RPMI7951 (cell line): ENCODE data around the gene CCNYL1. TPM values are rescaled to one million over a fixed set of nuclear protein-coding genes. Genes with fewer than 3 reads are reported as not detected.
"Not testable (repeated sequence)": the region's sequence is repeated elsewhere in the genome, so short reads cannot be mapped to it uniquely, and the experiment has no call there.

Experiments used
- DNase-seq: peaks from one replicate; pipeline ENCODE4 v3.0.0-alpha.2; 2012; ENCODE audit warnings: low read depth
- total RNA-seq: library from RNA; depleted of rRNA; stranded (reverse); fragments of >200 nt; shearing (Covaris generic); gene quantifications from 2 replicates; pipeline ENCODE4 v1.2.3, GENCODE V29; 2014; rRNA removed

The CCNYL1 gene
- 9.0 and 10.7 TPM in 2 replicates for total RNA-seq

DNA sequence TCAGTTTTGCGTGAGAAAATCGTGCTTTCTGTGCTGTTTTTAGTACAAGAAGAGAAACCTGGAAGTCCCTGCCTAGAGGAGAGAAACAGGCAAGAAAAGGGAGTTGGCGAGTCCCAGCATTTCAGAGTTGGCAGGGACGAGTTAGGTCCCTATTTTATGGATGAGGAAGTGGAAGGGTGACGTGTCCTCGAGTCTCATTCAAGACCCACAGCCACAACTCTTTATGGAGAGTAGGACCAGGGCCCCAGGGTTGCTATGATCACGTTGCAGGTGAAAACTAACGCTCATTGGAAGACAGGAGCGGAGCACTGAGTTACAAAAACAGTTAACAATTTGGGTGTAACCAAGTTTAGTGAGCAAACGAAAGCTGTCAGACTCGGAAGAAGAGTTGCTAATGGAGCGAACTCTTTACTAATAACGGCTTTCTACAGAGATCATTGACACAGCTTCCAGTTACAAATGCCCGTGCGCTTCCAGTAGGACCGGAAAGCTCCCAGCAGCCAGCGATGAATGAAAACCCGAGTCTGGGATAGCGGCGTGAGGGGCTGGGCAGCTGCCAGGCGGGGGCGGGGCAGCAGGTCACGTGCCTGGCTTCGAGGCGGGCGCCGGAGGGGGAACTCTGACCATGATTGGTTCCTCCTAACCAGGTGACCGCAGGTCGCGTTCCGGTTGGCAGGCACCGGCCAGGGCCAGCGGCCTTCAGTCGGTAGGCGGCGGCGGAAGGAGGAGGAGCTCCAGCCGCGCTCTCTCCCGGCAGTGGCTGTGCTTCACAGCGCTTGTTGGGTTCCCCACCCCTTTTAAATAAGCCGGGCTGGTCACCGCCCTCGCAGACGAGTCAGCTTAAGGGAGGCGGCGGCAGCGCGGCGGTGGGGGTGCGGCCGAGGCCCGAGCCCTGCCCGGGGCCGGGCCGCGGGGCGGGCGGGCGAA is at the start of gene CCNYL1:
Gene CCNYL1 (plus strand): TSS at position 827 of the 927 bp plus-strand sequence. CDS start 257 bp downstream, outside the sequence.
- DNase-seq: peak; percentile 99

DNA sequence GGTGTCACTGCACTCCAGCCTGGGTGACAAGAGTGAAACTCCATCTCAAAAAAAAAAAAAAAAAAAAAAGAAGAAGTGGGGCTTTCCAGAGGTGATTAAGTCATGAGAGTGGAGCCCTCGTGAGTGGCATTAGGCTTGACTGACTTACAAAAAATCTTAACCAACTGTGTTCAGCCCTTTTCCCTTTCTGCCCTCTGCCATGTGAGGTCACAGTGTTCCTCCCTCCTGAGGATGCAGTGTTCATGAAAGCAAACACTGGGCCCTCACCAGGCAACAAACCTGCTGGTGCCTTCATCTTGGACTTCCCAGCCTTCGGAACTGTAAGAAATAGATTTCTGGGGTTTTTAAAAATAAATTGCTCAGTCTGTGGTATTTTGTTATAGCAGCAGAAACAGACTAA is 49.2 kb upstream of the CCNYL1 start:
- no peak for DNase-seq

DNA sequence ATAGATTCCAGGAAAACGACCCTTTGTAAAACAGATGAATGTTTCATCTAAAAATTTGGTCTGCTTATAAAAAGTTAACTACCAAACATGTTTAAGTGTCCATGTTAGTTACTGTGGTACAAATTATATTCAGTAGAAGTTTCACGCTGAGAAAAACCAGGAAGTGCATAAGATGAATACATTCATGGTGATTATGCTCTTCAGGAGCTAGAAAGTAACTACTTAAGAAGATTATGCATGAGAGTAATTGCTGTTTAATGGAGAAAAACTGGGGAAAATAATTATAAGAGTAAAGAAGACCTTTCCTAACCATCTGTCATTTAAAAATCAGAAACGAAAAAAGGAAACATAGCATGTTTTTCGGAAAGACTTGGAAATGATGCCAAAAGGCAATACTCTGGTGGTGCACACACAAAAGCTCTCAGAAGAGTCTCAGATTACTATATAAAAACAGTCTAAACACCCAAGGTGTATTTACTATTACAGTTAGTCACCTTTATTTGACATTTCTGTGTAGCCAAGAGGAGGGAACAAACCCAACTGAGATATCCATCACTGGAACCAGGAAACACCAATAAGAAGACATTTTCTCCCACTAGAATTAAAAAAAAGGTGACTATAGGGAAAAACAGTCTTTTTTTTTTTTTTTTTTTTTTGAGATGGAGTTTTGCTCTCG is 47.4 kb upstream of the CCNYL1 start:
- no peak for DNase-seq

DNA sequence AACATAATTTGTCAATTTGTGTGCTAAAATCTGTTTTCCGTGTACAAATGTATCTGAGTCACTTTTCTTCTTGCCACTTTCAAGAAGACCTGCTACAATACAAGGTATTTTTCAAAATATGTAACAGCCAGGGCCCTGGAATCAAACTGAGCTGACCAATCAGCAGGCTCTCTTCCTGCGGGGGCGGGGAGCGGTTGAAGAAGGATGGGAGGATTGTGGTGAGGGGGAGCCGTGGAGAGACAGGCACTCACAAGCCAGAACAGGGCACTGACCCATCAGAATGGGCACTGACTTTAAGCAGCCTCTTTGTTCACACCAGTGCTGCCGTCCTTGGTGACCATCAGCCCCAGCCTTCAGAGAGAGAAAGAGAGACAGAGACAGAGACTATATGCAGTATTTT is 40.6 kb upstream of the CCNYL1 start:
- no peak for DNase-seq

DNA sequence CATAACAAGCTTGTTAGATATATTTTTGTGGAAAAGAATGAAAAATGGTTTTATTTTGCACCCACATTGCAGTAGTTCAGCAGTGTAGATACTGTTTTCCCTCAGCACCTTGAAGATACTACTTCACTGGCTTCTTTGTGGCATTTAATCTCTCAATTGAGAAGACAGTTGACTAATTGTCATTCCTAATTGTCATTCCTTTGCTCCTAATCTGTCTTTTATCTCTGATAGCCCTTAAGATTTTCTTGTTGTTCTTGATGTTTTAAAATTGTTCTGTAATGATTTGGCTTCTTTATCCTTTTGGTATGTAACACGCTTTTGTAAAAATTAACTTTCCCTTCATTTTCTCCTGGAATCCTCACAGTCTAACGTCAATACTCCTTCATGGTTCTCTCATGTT is 38.0 kb upstream of the CCNYL1 start:
- no peak for DNase-seq

DNA sequence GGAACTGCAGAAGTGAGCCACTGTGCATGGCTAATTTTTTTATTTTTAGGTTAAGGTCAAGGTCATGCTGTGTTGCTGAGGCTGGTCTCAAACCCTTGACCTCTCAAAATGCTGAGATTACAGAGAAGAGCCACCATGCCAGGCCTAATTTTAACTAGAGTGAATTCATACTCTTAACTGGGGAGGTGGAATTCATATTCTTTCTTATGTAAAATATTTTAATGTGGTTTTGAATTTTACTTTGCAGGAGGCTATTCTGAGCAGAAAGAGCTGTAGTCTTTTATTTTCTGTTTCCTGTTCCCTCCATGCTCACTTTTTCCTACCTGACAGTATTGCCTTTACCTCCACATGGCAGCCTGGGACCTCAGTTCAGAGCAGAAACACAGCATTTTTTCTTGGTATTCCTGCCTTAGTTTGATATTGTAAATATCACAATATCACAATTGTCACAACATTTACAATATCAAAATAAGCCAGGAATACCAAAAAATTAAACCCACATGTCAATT is 37.1 kb upstream of the CCNYL1 start:
- no peak for DNase-seq

DNA sequence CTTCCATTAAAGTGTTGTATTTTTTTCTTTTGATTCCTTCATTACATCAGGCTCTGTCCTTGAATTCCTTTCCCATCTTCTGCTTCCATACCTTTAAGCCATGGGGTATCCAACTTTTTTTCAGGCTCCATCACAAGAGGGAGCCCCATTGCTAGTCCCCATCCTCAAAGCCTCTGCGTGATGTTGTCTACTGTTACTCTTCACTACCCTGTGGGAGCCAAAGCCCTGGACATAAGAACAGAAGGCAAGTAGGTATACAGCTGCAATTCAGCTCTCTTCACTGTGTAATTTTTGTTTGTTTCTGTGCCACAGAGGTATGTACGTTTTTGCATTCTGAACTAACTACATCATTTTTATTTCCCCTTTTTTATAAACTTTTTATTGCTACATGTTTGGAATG is 36.6 kb upstream of the CCNYL1 start:
- DNase-seq: no peak

DNA sequence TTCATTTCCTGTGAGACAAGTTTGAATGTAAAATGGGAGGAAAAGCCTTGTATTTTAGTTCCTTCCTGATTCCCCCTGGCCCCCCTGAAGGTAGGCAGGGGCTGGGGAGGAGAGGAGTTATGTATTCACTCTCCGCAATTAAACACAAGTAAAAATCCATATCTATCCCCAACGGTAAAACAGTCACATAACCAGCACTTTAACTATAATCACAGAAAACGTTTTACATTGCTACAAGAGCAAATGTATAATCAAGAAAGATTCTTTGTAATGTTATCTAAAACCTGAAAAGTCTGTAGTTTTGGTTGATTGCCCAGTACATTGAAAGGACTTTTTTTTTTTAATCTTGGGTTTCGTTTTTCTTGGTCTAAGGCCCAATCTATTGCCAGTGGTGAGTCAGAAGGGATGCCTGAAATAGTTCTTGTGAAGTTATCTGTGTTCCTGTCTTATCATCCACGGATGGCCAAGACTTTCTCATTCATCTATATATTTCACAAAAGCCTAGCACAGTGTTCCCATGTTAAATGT is 34.5 kb upstream of the CCNYL1 start:
- DNase-seq: peak; percentile 78

DNA sequence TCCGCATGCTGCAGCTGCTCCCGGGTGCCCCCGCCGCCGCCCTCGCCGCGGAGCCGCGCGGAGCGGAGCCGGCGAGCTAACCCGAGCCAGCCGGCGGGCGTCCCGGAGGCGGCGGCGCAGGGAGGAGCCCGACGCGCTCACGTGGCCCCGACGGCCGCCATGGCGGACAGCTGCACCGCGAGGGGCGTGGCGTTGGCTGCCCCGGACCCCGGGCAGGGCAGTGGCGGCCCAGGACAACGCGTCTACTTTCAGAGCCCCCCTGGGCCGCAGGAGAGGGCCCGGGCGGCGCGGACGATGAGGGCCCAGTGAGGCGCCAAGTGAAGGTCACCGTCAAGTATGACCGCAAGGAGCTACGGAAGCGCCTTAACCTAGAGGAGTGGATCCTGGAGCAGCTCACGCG is 30.0 kb upstream of the CCNYL1 start:
- no peak for DNase-seq

DNA sequence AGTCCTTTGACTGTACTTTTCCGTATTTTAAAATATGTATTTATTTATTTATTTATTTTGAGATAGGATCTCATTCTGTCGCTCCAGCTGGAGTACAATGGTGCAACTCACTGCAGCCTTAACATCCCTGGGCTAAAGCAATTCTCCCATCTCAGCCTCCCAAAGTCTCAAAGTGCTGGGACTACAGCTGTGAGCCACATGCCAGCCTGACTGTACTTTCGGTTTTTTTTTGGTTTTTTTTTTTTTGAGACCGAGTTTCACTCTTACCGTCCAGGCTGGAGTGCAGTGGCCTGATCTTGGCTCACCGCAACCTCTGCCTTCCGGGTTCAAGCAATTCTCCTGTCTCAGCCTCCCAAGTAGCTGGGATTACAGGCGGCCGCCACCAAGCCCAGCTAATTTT is 28.9 kb upstream of the CCNYL1 start:
- peak; percentile 11 for DNase-seq

DNA sequence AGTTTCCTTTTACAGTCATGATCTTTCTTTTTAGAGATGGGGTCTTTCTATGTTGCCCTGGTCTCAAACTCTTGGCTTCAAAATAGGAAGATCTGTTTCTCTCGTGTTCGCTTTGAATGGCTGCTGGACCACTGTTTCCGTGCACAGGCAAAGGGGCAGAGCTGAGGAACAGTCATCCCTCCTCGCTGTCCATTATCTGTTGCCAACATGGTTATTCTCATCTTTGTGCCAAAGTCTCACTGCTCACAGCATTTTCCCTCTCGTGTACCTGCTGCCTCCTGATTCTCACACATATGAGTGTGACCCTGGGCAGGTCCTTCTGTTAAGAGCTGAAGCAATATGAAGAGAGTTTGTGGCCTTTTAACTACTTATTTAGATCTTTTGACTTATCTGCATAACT is 28.0 kb upstream of the CCNYL1 start:
- peak; percentile 16 for DNase-seq

DNA sequence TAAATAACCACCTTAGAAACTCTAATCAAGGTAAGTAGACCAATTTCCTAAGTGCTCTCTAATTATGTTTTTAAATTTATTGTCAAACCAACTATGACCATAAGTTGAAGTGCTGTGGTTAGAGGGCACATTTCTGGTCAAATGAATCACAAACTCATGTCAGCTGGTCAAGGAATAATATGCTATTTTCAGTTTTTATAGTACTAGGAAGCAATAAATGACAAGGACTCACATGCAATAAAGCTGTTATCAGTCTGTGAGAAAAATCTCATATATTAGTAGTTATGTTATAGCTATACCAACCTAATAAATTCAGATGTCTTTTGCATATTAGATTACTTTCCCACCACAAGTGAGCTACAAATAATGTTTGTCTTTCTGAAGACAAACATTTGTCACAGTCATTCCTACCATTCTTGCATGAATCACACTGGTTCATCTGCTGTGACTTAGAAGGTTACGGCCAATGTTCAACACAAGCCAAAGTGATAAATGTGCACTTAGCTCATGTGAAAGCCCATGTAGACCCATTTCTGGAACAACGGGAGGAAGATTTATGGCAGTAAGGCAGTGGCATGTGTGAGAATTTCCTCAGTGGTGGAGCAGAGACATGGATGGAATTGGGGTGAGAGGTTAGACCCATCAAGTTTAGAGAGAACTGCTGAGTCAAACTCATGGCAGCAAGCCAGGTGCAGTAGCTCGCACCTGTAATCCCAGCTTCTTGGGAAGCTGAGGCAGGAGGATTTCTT is 27.4 kb upstream of the CCNYL1 start:
- DNase-seq: peak; percentile 73

DNA sequence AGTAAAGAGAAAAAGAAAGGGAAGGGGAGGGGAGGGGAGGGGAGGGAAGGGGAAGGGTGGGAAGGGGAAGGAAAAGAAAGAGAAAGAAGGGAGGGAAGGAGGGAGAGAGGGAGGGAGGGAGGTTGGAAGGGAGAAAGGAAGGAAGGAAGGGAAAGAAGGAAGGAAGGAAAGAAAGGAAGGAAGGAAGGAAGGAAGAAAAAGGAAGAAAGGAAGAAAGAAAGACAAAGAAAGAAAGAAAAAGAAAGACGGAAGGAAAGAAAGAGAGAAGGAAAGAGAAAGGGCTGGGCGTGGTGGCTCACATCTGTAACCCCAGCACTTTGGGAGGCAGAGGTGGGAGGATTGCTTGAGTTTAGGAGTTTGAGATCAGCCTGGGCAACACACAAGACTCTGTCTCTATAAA is 24.6 kb upstream of the CCNYL1 start:
- no peak for DNase-seq

DNA sequence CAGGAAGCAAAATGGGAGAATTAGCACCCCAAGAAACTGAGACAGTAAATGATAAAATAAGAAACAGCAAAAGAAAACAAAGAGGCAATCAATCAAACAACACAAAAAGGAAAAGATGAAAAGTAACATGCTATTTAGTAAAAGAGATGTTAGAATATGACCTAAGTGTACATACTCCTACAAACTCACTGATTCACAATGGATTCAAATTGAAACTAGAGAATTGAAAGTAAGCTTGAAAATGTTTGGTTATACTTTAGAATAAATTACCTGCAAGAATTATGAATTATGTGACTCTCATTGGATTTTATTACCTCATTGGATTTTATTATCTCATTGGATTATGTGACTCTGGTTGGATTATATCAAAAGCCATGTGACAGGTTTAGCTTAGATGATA is 22.8 kb upstream of the CCNYL1 start:
- DNase-seq: no peak

DNA sequence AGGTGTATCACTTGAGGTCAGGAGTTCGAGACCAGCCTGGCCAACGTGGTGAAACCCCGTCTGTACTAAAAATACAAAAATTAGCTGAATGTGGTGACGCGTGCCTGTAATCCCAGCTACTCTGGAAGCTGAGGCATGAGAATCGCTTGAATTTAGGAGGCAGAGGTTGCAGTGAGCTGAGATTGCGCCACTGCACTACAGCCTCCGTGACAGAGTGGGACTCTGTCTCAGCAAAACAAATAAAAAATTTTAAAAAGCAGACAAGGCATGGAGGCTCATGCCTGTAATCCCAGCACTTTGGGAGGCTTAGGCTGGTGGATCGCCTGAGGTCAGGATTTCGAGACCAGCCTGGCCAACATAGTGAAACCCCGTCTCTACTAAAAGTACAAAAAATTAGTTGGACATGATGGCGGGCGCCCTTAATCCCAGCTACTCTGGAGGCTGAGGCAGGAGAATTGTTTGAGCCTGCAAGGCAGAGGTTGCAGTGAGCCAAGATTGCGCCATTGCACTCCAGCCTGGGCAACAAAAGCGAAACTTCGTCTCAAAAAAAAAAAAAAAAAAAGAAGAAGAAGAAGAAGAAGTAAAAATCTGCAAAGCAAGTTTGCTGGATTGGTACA is 20.5 kb upstream of the CCNYL1 start:
- not testable (repeated sequence) for DNase-seq

DNA sequence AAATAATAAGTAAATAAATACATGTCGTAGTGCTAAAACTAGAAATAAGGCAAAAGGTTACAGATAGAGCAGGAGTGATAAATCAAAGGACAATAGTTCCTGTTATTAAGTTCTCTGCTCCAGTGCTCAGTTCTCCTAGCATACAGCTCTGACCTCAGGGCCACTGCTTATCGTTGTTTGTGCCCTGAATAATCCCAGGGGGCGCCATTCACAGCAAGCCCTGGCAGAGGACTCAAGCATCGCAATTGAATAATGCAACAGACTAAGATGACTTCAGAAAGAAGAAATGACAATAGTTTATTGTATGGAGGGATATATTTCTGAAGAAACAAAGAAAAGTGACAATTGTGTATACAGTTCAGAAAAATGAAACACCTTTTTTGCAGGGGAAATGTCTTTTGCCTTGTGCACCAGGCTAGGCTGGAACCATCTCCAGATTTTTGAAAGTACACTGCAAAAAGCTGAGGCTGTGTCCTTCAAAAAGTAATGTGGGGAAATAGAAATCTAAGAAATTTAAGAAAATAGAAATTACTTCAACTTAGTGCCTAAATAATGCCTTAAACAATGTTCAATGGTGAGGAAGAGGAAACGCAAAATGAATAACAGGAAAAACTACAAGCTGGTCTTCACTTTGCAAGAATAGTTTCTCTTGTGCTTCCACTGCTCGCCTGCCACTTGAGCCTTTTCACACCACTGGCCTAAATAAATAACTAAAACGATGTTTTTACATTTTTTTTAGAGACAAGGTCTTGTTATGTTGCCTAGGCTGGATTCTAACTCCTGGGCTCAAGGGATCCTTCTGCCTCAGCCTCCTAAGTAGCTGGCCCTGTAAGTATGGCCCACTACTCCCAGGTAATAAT is 19.0 kb upstream of the CCNYL1 start:
- peak; percentile 44 for DNase-seq

DNA sequence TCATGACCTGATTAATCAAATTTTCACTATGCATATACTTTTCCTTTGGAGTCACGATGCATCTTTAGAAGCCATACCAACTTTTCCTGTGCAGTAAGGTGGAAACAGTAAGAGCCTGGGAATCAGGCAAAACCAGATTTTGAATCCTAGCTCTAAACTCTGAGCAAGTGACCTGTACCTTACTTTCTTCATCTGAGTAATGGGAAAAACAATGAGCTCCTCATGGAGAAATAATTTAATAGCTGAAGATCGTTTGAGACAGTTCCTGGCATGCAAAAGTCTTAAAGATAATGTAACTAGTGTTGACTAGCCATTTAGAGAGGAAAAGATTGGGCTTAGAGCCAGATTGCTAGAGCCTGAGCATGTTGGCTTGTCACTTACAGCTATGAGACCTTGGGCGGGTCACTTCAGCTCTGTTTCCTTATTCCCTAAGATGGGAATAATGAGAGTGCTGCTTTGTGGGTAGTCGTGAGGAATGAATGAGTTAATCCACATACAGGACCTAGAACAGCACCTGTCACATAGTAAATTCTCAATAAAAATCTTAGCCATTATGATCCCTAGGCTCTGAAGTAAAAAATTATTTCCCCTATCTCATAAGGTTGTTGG is 17.7 kb upstream of the CCNYL1 start:
- DNase-seq: no peak

DNA sequence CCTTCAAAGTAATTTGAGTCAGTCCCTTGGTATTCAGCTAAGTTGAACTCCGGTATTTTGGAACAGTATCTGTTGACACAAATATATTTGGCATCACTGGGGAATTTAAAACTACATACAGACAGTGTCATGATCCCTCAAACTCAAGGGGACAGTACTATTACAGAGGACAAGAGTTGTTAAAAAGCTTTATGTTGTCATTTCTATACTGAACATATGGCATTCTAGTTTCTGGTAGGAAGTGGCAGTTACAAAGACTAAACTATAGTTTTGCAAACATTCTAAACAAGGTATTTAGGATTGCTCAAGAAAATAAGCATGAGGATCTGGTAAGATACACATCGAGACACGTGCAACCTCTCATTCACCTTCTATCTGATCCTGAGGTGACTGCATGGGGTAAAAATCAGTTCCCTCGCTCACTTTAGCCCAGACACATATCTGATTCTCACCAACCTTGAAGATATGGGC is 16.6 kb upstream of the CCNYL1 start:
- DNase-seq: no peak

DNA sequence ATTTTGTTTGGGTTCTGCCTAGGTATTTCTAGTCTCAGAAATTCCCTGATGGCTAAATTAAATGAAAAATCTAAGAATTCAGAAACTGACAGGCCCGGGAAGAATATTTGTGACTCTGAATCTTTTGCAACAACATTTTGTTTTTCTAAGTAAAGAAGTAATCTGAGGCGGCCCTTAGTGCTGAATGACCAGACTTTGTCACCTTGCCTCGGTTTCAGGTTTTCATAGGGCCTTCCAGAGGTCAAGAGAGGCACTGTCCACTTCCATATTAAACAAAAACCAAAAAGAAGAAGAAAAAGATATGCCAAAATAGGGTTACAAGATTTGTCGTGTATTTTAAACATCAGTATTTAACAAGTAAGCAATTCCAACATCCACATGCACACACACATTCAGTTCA is 16.1 kb upstream of the CCNYL1 start:
- DNase-seq: no peak

DNA sequence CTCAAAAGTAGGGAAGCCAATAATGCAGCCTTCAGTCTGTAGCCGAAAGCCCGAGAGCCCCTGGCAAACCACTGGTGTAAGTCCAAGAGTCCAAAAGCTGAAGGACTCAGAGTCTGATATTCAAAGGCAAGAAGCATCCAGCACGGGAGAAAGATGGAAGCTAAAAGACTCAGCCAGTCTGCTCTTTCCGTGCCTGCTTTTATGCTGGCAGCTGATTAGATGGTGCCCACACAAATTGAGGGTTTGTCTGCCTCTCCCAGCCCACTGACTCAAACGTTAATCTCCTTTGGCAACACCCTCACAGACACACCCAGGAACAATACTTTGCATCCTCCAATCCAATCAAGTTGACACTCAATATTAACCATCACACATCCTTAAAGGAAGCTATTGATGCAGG is 14.5 kb upstream of the CCNYL1 start:
- not testable (repeated sequence) for DNase-seq
